ENCODE measurements around the gene CRYAA.
"Not testable (repeated sequence)": the region's sequence is repeated elsewhere in the genome, so short reads cannot be mapped to it uniquely, and the experiment has no call there.

- TF ChIP-seq CTCF (conservative IDR thresholded peaks at IDR 0.05; ENCODE audit: low read length); EZH2phosphoT487 (IDR thresholded peaks at IDR 0.05; ENCODE audit: borderline replicate concordance, low read depth, low read length): not testable (repeated sequence)
Observed at GRCh38 chr21:43149344-43149743, 19.5 kb upstream of the CRYAA start.

Data from OCI-LY7 (cell line).